HG03342 (cell line): Measurements from ENCODE around the gene ASAP3.

ENCODE experiments used
- ATAC-seq: cut with Tn5 transposase; IDR thresholded peaks from one replicate; pipeline ENCODE4 v1.9.1; 2021; ENCODE audit warnings: mild to moderate bottlenecking, moderate library complexity; ENCODE audit not compliant: unreplicated experiment

The ASAP3 gene

DNA sequence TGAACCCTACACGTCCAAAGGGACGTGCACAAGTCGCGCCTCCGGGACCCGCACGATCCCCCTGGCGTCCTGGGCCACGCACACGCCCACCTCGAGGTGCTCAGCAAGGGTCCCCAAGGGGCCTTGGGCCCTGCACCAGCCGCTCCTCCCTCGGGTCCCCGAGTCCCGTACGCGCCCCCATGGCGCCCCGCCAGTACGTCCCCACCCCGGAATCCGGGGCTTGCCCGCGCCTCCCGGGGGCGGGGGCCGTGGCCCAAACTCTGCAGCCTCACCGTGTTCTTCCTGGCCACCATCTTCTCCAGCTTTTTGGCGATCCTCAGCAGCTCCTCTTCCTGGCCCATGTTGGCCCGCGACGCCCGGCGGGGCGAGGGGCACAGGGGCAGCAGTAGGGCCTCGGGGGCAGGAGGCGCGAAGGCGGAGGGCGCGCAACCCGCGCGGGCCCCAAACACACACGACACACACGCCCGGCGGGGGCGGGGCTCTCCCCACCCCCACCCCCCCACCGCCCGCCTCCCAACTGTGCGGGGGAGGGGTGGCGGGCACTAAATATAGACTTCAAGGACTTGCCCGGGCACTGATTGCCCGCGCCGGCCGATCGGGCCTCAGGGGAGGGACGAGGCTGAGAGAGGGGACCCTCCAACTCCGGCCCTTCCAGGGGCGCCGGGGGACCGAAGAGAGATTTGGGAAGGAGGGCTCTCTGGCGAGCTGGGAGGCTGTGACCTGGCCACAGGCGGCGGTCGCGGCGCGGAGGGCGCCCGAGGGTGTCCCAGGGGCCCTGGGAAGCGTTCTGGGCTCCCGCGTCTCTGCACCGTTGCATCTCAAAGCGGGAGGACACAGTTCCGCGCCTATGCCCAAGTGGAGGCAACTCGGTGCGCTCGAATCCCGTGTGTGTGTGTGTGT lies 59.4 kb downstream of the ASAP3 start, which contains the start of gene TCEA3:
Gene TCEA3 (minus strand): TSS at position 456 of the 900 bp plus-strand sequence. CDS start 115 bp downstream, at position 341.
- ATAC-seq, result no peak

DNA sequence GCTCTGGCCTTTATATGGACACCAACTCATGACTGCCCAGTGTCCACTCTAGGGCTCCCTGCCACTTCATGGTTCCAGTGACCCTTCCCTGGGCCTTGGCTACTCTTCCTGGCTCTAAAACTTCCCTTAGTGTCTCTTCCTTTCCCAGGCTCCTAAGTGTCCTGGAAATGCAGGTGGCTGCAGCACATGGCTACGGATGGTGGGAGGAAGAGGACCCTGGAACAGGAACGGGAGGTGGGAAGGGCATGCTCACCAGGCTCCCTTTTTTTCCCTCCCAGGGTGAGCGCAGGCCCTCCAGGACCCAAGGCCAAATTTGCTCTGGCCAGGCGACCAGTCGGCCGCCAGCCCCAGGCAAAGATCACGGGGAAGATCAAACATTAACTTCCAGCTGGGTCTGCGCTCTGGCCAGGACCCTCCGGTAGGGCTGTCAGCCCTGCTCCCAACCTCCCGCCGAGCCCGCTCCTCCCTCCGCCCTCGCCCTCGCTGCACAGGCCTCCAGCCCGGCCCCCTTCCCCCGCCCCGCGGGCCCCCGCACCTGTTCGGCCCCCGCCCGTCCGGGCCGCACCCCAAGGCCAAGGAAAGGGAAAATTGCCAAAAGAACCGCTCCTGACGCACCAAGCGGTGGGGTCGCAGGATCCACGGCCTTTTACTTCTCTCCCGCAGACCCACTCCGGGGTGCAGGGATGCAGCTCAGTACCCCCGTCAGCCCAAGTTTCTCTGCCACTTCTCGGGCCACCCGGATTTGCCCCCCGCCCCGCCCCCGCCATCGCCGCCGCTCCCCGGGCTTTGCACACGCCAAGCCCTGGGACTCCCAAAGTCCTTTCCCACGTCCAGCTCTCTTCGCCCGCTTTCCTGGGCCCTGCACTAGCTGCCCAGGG lies 60.3 kb downstream of the ASAP3 start:
- ATAC-seq, result no peak

DNA sequence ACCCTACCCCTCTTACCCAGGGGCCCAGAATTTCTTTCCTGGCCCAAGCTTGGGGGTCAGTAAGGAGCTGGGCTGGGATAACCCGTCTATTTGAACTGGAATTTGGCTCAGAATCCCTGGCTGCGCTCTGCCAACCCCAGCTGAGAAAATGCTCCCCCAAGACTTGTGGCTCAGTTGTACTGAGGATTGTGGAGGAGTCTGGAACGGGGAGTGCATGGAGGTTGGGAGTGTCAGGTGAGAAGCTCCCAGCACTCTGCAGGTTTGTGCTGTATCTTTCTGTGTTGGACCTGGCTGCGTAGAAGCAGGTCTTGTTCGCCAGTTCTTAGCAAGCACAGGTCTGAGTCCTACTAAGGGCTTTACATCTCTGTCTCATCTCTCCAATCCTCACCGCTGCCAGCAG lies 61.0 kb downstream of the ASAP3 start:
- ATAC-seq, result no peak

DNA sequence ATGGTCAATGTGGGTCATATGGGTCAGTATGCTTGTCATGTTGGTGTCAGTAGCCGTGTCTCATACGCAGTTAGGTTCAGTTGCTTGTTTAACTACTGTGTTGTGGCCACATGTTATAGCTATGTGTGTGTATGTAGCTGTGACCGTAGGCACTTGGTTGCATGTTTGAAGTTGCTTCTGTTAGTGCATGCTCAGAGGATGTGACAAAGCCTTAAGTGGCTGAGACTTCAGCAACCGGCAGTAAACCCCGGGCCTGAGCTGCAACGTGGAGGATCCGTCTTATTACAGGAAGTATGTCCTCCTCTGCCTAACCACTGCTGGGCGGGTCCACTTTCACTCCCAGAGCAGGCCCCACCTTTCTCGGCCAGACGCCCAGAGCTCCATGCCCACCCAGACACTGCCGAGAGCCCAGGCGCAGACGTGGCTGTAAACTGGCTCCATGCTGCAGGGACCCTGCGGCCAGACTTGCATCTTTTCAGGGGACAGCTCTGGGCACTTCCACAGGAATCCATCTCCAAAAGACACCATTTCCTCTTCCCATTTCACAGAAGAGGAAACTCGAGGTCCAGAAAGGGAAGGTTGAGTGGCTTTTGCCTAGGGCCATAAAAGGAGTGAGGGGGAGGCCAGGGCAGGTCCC lies 61.6 kb downstream of the ASAP3 start:
- ATAC-seq, result no peak

DNA sequence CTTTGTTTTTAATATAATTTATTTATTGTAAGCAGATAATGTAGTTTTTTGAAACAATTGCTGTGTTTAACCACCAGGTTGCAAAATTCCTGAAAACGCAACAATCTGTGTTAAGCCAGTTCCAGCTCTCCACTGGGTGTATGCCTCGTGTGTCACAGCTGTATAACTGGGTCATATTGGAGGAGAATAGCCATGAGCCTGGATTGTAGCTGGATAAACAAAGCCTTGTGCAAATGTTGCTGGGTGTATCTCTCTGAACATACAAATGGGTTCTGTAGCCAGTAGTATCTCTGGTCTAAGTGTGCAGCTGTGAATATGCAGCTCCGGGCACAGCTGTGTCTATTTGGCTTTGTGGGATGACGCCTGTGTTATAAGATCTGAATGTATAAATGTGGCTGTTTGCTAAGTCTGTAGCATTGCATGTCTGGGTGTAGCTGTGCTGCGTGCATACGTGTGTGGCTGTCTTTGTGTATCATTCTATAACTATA lies 62.2 kb downstream of the ASAP3 start:
- ATAC-seq, result no peak

DNA sequence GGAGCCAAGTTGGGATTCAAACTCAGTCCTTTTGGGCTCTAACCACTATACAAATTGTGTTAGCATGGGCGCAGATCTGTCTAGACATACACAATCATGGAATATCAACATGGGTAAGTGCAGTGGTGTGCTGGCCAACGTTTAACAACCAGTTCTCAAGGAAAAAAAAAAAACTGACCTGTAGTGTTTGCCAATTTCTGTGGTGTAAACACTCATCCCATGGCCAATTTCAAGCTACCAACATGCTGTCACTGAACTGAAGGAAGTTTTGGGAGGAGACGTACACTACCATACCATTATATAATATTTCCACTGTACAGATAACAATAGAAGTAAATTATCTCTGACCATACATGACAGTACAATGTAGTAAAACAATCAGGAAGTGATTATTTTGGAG lies 62.6 kb downstream of the ASAP3 start:
- ATAC-seq, result no peak

DNA sequence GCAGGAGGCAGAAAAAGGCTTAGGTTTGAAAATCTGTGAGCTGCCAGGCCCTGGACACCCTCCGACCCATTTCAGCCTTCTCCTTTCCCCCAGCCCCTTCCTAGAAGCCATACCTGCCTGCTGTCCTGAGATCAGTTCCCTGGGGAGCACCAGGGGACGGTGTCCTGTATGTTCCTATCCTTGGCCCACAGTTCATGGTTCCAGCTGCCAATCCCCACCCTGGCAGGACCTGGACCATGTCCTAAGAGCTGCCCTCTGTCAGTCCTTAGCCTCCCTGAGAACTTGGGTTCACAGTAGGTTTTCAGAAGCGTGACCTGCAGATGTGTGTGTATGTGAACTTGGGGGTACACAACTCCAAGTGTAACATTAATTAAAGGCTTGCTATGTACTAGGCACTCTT lies 63.2 kb downstream of the ASAP3 start:
- ATAC-seq, result no peak

DNA sequence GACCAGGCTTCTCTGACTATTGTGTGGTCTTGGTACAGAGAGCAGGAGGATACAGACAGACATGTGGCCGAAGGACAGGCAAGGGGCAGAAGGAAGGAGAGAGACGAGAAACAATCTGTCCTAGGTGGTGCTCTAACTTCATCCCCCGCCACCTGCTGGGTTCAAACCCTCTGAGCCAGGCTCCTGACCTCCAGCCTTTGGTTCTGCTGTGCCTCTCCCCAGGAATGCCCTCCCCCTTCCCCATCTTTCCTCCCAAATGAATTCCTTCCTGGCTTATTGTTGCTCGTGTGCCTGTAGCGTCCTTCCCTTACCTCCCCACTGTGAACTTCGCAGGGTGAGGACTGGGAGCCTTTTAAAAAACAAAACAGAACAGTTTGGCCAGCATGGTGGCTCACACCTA lies 64.8 kb downstream of the ASAP3 start:
- ATAC-seq, result no peak

DNA sequence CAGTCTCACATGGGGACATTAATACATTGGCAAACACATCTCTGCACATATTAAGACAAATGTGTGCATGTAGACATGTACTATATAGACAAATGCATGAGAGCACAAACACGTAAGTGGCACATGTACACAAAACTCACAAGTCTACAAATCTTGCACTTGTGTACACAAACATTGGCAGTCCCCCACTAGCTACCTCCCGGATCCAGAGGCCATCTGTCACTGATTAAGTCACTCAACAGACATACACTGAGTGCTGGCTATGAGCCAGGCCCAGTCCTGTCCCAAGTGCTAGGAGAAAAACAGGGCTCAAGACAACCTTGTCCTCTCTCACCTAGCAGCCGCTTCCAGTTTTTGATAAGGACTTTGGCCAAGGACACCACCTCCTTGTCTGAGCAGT lies 66.4 kb downstream of the ASAP3 start:
- ATAC-seq, result no peak

DNA sequence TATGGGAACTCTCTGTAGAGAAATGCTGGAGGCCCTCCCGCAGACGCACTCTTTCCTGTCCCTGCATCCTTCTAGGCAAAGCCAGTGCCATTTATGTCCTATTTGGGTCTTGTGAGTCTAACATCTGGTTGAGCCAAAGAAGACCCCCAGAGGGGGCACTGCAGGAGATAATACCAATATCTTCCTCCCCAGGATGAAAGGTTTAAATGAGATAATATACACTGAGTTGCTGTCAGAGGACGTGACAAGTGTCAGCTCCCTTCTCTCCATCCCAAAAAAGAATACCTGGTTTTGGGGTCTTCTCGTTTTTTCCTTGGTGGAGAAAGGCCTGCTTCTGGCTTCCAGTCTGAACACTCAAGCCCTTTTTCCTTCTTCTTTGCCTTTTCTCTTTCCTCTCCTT lies 67.0 kb downstream of the ASAP3 start:
- no peak for ATAC-seq

DNA sequence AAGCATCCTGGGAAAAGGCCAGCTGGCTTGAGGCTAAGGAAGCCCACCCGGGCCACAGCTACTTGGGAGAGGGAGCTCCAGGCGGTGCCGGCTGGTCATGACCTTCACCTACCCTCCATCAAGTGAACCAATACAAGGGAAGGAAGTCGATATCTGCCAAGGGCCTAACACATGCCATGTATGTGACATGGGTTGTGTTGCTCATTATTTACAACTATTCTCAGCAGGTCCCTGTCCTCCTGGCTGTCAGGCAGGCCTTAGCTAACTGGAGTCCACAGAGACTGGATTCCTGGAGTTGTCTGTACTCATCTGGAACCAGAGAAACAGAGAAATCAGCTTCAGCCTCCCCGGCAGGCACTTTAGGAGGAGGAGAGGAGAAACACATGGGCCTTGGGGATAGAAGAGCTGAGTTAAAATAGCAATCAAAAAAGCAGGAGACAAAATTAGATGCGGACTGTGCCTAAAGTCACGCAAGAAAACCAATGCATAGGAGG lies 75.1 kb downstream of the ASAP3 start:
- ATAC-seq, result no peak

DNA sequence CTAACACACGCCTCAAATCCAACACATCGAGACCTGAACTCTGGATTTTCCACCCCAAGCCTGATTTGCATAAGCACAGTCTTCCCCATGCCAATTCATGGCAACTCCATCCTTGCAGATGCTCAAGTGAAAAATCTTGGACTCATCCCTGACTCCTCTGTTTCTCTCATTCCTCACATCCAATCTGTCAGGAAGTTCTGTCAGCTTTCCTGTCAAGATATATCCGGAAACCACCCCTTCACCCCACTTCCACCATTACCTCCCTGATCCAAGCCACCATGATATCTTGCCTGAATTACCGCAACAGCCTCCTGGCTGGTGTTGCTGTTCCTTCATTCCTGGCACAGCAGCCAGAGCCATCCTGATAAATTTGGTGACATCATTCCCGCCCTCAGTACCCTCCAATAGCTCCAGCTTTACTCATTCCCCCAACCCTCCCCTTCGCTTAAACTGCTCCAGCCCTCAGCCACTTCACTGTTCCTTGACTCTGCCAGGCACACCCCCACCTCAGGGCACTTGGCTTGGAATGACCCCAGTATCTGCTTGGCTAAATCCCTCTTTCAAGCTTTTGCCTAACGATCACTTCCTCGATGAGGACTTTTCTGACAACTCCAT lies 76.9 kb downstream of the ASAP3 start:
- no peak for ATAC-seq

DNA sequence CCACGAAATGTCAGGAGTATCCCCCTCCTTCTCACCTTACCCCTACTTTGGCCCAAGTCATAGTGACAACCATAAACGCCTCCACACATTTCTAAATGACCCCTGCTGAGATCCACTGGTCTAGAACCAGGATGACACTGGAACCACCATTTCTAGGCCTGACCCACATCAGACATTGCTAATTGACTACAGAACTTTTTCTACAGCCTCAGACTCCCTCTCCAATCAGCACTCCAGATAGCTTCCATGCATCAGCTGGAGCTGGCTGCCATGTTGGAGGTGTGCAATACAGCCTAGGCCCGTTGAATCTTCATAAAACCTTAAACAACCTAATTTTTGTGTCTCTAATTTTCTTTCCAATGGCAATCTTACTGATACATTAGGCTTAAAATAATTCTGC lies 78.0 kb downstream of the ASAP3 start:
- no peak for ATAC-seq

DNA sequence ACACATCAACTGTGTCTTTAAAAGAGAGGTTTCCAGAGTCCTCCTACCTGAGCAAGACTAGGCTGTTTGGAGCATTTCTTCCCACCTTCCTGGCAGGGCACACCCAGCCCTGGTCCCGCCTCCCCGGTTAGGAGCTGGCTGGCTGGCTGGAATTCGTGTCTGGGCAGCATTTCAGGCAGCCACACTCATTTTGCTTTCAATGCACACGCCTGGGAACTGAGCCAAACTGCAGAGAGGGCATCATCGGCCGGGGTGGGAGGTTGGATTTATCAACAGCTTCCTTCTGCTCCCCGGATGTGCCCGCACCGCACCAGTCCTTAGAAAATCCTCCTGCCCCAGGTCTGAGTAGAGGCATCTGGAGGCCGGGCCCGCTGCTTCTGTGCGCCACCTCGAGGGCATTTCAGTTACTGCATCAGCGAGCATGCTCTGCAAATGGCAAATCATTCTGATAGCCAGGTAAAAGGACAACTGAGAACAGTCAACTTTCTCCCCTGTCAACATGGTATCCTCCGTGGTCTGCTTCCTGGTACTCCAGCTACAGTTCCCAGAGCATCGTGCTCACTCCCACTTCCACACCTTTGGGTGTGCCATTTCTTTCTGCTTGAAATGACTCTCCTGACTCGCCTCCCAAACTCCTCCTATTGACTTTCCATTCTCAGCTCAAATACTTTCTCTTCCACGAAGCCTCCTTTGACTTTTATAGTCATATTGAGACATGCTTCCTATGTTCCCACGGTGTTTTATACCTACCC lies 80.1 kb downstream of the ASAP3 start:
- no peak for ATAC-seq

DNA sequence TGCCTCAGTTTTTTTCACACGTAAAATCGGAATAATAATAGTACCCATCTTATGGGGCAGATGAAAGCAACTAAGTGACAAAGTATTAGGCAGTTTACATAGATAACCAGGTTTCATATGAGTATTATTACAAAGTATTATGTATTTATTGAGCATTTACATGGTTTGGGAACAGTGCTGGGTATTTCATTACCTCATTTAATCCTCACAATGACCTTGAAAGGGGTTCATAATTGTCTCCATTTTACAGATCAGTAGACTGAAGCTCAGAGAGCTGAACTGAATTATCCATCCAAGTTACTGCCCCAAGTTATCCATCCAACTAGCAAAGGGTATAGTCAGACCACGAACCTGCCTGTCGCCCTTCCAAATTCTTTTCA lies 80.6 kb downstream of the ASAP3 start:
- ATAC-seq, result no peak

DNA sequence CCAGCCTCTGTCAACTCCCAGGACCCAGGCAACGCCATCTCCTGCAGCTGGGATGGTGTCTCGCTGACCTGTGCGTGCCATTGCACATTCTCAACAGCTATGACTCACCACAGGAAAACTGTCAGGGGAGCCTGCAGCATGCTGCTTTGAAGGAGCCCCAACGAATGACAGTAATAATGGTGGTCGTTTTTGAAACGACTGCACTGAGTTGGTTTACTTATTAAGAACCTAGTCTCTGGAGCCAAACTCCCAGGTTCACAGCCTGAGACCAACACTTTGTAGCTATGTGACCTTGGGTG lies 81.0 kb downstream of the ASAP3 start:
- ATAC-seq, result no peak

DNA sequence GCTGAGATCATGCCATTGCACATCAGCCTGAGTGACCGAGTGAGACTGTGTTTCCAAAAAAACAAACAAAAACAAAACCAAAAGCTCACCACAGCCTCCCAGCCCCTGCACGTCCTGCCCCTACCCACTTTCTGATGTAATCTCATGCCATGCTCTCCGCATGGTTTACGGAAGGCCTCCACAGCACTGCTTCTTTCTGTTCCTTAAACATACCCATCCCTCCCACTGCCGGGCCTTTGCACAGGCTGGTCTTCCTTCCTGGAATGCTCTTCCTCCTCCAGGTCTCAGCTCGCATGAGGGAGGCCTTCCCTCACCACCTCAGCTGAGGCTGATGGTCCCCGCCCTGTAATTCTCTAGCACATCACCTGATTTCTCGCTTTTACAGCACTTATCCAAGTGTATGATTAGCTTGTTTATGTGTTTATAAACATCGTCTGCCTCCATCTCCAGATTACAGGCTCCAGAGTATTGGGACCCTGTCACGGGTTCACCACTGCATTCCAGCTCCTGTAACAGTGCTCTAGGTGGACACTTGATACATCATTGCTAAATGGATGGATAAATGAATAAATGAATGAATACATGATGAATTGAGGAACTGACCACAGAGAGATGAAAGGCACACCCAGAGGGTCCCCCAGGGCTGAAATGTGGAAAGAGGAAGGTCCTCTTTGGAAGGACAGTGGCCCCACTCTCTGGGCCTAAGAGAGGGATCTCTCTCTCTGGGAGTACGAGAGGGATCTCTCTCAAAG lies 81.5 kb downstream of the ASAP3 start:
- no peak for ATAC-seq

DNA sequence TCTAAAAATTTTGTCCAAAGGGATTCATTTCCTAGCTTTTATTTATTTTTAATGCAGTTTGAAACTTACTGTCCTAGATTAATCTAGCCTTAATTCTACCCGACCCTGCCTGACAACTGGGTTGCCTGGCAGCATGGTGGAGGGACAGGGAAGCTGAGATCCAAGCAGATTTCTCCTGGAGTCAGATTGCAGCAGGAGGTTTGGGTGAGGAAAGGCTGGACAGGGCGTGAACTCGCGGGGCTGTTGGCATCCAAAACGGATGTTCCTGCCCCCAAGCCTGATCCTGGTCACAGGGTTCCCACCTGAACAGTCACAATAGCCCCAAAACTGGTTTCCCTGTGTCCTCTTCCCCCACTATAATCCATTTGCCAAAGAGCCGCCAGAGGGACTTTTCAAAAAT lies 82.7 kb downstream of the ASAP3 start:
- ATAC-seq, result no peak

DNA sequence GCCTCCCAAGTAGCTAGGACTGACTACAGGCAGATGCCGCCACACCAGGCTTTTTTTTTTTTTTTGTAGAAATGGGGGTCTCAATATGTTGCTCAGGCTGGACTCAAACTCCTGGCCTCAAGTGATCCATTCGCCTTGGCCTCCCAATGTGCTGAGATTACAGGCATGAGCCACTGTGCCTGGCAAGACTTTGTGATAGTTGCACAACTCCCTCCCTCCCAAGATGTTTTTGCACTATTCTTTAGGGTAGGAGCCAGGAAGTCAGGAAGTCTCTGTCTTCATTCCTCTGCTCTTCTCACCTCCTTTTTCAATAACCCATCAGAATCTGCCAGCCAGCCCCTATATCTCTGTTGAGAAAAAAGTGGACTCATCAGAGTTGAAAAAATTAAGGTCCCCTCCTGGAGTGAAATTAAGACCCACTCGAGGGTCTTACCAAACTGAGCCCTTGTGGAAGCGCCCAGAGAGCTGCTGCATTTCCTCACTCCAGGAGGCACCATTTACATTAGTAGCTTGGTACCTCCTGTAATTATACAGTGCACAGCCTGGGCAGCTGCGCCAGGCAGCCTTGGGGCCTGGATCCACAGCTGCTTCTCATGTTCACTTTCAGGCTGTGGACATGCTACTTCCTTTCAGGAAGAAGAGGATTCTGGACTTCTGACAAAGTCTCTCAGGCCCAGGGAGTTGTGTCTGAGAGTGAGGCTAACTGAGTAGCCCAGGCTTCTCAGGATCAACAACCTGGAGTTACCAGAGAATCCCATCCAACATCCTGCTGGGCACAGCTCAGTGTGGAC lies 83.5 kb downstream of the ASAP3 start:
- ATAC-seq, result no peak
